Neuron (in vitro differentiated cells): ENCODE measurements around the gene NMNAT2.

Source experiments
- H2AFZ ChIP-seq: one replicate; pipeline ENCODE4 v1.6.1; 2013; ENCODE audit warnings: low read depth, mild to moderate bottlenecking, inconsistent platforms, low read length, moderate library complexity
- H3K27me3 ChIP-seq: one replicate; pipeline ENCODE4 v1.6.1; 2013; ENCODE audit warnings: low read length; ENCODE audit not compliant: insufficient read depth
- H3K36me3 ChIP-seq: one replicate; pipeline ENCODE4 v1.6.1; 2013; ENCODE audit warnings: low read length; ENCODE audit not compliant: insufficient read depth
- H3K4me1 ChIP-seq: one replicate; pipeline ENCODE4 v1.6.1; 2013; ENCODE audit warnings: low read length; ENCODE audit not compliant: insufficient read depth
- H3K4me3 ChIP-seq: 2 replicates; pipeline ENCODE4 v1.5.1; 2013; ENCODE audit warnings: mild to moderate bottlenecking, low read length, moderate library complexity
- H3K9me3 ChIP-seq: one replicate; pipeline ENCODE4 v1.6.1; 2013; ENCODE audit warnings: low read length

NMNAT2 gene

GRCh38 chr1:183199304-183199703 is 218.9 kb downstream of the NMNAT2 start:
- H3K36me3 ChIP-seq = no peaks in the 10 kb centered on the region
- no peak overlapping the region for H2AFZ ChIP-seq
- H3K27me3 ChIP-seq = no peaks in the 10 kb centered on the region

GRCh38 chr1:183198463-183198862 is 219.7 kb downstream of the NMNAT2 start:
- H3K4me3 ChIP-seq = no peak overlapping the region
- H3K27me3 ChIP-seq = no peaks in the 10 kb centered on the region
- no peak overlapping the region for H2AFZ ChIP-seq
- H3K36me3 ChIP-seq = no peaks in the 10 kb centered on the region
- no peaks in the 10 kb centered on the region for H3K9me3 ChIP-seq
- H3K4me1 ChIP-seq = no peaks in the 10 kb centered on the region

More at GRCh38 chr1:183199304-183199703, 218.9 kb downstream of the NMNAT2 start:
- Histone ChIP-seq H3K9me3 (no peaks in the 10 kb centered on the region), H3K4me1 (no peaks in the 10 kb centered on the region), H3K4me3 (no peak overlapping the region)
